ENCODE measurements around the gene PTPRG. TPM values are rescaled to one million over a fixed set of nuclear protein-coding genes. Genes with fewer than 3 reads are reported as not detected.

The PTPRG gene
- total RNA-seq, 1 experiment from 2014 or later = 32.1 TPM

GRCh38 chr3:61978460-61979419, 417.4 kb downstream of the PTPRG start:
- intact Hi-C loops (cut with micrococcal nuclease) = no loop called here
- no peak overlapping the region for H3K9ac ChIP-seq (ENCODE audit: low read length)
- CTCF ChIA-PET = no interaction called here
- RAD21 ChIA-PET (ENCODE audit: low non-redundant PET in 1 of 2, low total read pairs in 2 of 2, uncharacterized antibody in 2 of 2, unreplicated experiment in 2 of 2) = no interaction called here
- ATAC-seq (no peak), DNase-seq (ENCODE audit: low read depth, low spot score) (no peak)
- POLR2A ChIA-PET = no interaction called here
- no peak overlapping the region for H3K27ac ChIP-seq (ENCODE audit: low read depth, low read length)
- H2AFZ ChIP-seq (ENCODE audit: low read depth, low read length, poor library complexity, severe bottlenecking) = no peak overlapping the region
- no peak overlapping the region for H3K4me3 ChIP-seq (replicated peaks in 1 of 2; ENCODE audit: low read depth in 1 of 2, low read length in 2 of 2)
- no peak overlapping the region for H3K4me2 ChIP-seq (ENCODE audit: low read length)
- H4K20me1 ChIP-seq (ENCODE audit: insufficient read depth) = no peaks in the 10 kb centered on the region
- H3K9me3 ChIP-seq (ENCODE audit: control insufficient read depth in 1 of 2, insufficient read depth in 1 of 2, low read depth in 1 of 2, low read length in 2 of 2) = no peaks in the 10 kb centered on the region
- H3K9me2 ChIP-seq (ENCODE audit: insufficient read depth) = no peaks in the 10 kb centered on the region
- H3K4me1 ChIP-seq (ENCODE audit: control insufficient read depth in 1 of 2, insufficient read depth in 2 of 2, low read length in 2 of 2) = peaks cover 0 to 6% of the 10 kb centered on the region in 2 experiments; a peak in 1 of 4 replicates
- H3K27me3 ChIP-seq (ENCODE audit: insufficient read depth, low read length) = no peaks in the 10 kb centered on the region
- no TSS peak for BruUV-seq (replicated peaks)
- no peaks in the 10 kb centered on the region for H3K36me3 ChIP-seq (ENCODE audit: control insufficient read depth in 1 of 2, insufficient read depth in 2 of 2, low read length in 2 of 2)
- no peaks in the 10 kb centered on the region; the same call in 1 of the 2 replicates for H3K79me2 ChIP-seq (ENCODE audit: insufficient read depth, low read length)
- no peak for TF ChIP-seq SIN3A (IDR thresholded peaks at IDR 0.05; ENCODE audit: low read depth)
- TF ChIP-seq ELF1 (IDR thresholded peaks at IDR 0.05; ENCODE audit: borderline replicate concordance, low read depth) = no peak
- no peak for TF ChIP-seq SRF (IDR thresholded peaks at IDR 0.05; ENCODE audit: low read depth)
- no peak for TF ChIP-seq SP1 (IDR thresholded peaks at IDR 0.05; ENCODE audit: low read depth)
- TF ChIP-seq EZH2phosphoT487 (IDR thresholded peaks at IDR 0.05; ENCODE audit: borderline replicate concordance) = no peak
- no peak for TF ChIP-seq YY1 (IDR thresholded peaks at IDR 0.05; ENCODE audit: extremely low read depth, insufficient replicate concordance, low read depth, low read length)
- no peak for TF ChIP-seq ATF3 (IDR thresholded peaks at IDR 0.05)
- TF ChIP-seq POLR2AphosphoS5 (IDR thresholded peaks at IDR 0.05; ENCODE audit: low read depth, low read length) = no peak
- no peak for TF ChIP-seq EGR1 (IDR thresholded peaks at IDR 0.05; ENCODE audit: low read depth)
- TF ChIP-seq REST (IDR thresholded peaks at IDR 0.05; ENCODE audit: low read depth) = no peak
- TF ChIP-seq ZBTB33 (IDR thresholded peaks at IDR 0.05; ENCODE audit: extremely low read depth, insufficient replicate concordance, low read length) = no peak
- TF ChIP-seq JUND (IDR thresholded peaks at IDR 0.05) = no peak
- no peak for TF ChIP-seq FOSL1 (IDR thresholded peaks at IDR 0.05; ENCODE audit: low read depth)
- TF ChIP-seq ZFX (IDR thresholded peaks at IDR 0.05) = no peak
- TF ChIP-seq CBX3 (IDR thresholded peaks at IDR 0.05; ENCODE audit: low read depth) = no peak
- no peak for TF ChIP-seq ZNF274 (IDR thresholded peaks at IDR 0.05; ENCODE audit: low read depth, low read length)
- no peak for TF ChIP-seq CEBPB (IDR thresholded peaks at IDR 0.05; ENCODE audit: low read depth)
- no peak for TF ChIP-seq CTCF (IDR thresholded peaks at IDR 0.05 in 2 of 3, conservative IDR thresholded peaks at IDR 0.05 in 1 of 3; ENCODE audit: borderline replicate concordance in 1 of 3, insufficient read depth in 1 of 3, low read depth in 2 of 3, low read length in 2 of 3)
